HK-2 (cell line): ENCODE measurements around the gene REEP5.

Experiments
- DNase-seq: peaks from one replicate; pipeline ENCODE4 v3.0.0-alpha.2; 2018; ENCODE audit not compliant: unreplicated experiment

REEP5 gene

DNA sequence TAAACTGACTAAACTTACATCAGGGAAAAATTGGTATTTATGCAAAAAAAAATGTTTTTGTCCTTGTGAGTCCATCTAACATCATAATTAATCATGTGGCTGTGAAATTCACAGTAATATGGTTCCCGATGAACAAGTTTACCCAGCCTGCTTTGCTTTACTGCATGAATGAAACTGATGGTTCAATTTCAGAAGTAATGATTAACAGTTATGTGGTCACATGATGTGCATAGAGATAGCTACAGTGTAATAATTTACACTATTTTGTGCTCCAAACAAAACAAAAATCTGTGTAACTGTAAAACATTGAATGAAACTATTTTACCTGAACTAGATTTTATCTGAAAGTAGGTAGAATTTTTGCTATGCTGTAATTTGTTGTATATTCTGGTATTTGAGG lies 77.5 kb downstream of the REEP5 start:
- no peak for DNase-seq

DNA sequence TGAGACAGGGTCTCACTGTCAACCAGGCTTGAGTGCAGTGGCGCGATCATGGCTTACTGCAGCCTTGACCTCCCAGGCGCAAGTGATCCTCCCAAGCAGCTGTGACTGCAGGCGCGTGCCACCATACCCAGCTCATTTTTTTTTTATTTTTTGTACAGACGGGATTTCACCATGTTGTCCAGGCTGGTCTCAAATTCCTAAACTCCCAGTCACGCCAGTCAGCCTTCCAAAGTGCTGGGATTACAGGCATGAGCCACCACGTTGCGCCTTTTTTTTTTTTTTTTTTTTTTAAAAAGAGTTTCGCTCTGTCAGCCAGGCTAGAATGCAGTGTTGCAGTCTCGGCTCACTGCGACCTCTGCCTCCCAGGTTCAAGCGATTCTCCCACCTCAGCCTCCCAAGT lies 88.1 kb downstream of the REEP5 start:
- DNase-seq: no peak

DNA sequence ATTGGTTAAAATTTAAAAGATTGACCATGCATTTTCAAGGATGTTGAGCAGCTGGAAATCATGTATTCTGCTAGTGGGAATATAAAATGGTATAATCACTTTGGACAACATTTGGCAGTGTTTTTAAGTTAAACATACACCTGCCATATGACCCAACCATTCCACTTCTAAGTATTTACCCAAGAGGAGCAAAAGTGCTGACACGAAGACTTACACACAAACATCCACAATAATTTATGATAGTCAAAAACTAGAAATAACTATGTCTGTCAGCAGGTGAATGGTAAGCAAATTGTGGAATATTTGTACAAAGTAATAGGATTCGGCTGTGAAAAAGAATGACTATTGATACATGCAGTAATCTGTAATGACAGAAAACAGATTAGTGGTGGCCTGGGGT lies 91.6 kb downstream of the REEP5 start:
- no peak for DNase-seq
